ENCODE results near the gene NKX2-3. TPM values are rescaled to one million over a fixed set of nuclear protein-coding genes. Genes with fewer than 3 reads are reported as not detected.
A peak's percentile ranks its signal among the peaks of the same experiment; 100 is the strongest.

NKX2-3 gene
- total RNA-seq, 2 experiments from 2014 or later = not detected

GRCh38 chr10:99537086-99537988, 4.6 kb downstream of the NKX2-3 start:
- CTCF ChIA-PET = interaction anchor here (0.6 kb wide), 1 partner anchor 173 kb away, joined by 4 read pairs; no protein-coding TSS in a partner anchor
- no peak for DNase-seq
- H3K27me3 Mint-ChIP-seq = peaks cover 74% of the 10 kb centered on the region
- H3K36me3 Mint-ChIP-seq = no peaks in the 10 kb centered on the region
- peaks cover 29% of the 10 kb centered on the region for H3K4me1 Mint-ChIP-seq (ENCODE audit: low read depth)
- no peak overlapping the region for H3K27ac Mint-ChIP-seq
- H3K9me3 Mint-ChIP-seq = no peaks in the 10 kb centered on the region
- POLR2A ChIA-PET = interaction anchor here (1.1 kb wide), 1 partner anchor 81 kb away, joined by 3 read pairs; no protein-coding TSS in a partner anchor
- intact Hi-C loops (cut with micrococcal nuclease) = no loop called here
- H3K4me3 Mint-ChIP-seq = peak overlapping the region; percentile 20

GRCh38 chr10:99537989-99538917, 5.5 kb downstream of the NKX2-3 start:
- ChIA-PET CTCF (no interaction called here), POLR2A (interaction anchor here (1.1 kb wide), 1 partner anchor 80 kb away, joined by 3 read pairs; no protein-coding TSS in a partner anchor)
- intact Hi-C loops (cut with micrococcal nuclease) = no loop called here
- H3K27ac Mint-ChIP-seq = no peak overlapping the region
- H3K36me3 Mint-ChIP-seq = no peaks in the 10 kb centered on the region
- no peaks in the 10 kb centered on the region for H3K9me3 Mint-ChIP-seq
- peaks cover 71% of the 10 kb centered on the region for H3K27me3 Mint-ChIP-seq
- no peak overlapping the region for H3K4me3 Mint-ChIP-seq
- no peak for DNase-seq
- peaks cover 23% of the 10 kb centered on the region for H3K4me1 Mint-ChIP-seq (ENCODE audit: low read depth)

GRCh38 chr10:99539120-99539519, 6.4 kb downstream of the NKX2-3 start:
- H3K36me3 Mint-ChIP-seq = no peaks in the 10 kb centered on the region
- intact Hi-C loops (cut with micrococcal nuclease) = no loop called here
- no peak overlapping the region for H3K4me3 Mint-ChIP-seq
- POLR2A ChIA-PET = no interaction called here
- H3K4me1 Mint-ChIP-seq (ENCODE audit: low read depth) = peaks cover 18% of the 10 kb centered on the region
- H3K27ac Mint-ChIP-seq = no peak overlapping the region
- H3K9me3 Mint-ChIP-seq = no peaks in the 10 kb centered on the region
- CTCF ChIA-PET = interaction anchor here (0.6 kb wide), 1 partner anchor 23 kb away, joined by 3 read pairs; no protein-coding TSS in a partner anchor
- H3K27me3 Mint-ChIP-seq = peaks cover 67% of the 10 kb centered on the region
- no peak for DNase-seq

- Mint-ChIP-seq H3K27me3 (peaks cover 64% of the 10 kb centered on the region), H3K27ac (no peak overlapping the region), H3K36me3 (no peaks in the 10 kb centered on the region), H3K4me3 (no peak overlapping the region), H3K4me1 (ENCODE audit: low read depth) (peaks cover 11% of the 10 kb centered on the region), H3K9me3 (no peaks in the 10 kb centered on the region)
- ChIA-PET POLR2A (no interaction called here), CTCF (interaction anchor here (0.6 kb wide), 1 partner anchor 22 kb away, joined by 3 read pairs; no protein-coding TSS in a partner anchor)
- intact Hi-C loops (cut with micrococcal nuclease) = no loop called here
- DNase-seq = no peak
Measured at GRCh38 chr10:99539820-99540219, 7.1 kb downstream of the NKX2-3 start.

GRCh38 chr10:99540306-99540656, 7.5 kb downstream of the NKX2-3 start:
- CTCF ChIA-PET = no interaction called here
- Mint-ChIP-seq H3K4me3 (no peak overlapping the region), H3K27ac (no peak overlapping the region), H3K36me3 (no peaks in the 10 kb centered on the region), H3K9me3 (no peaks in the 10 kb centered on the region), H3K4me1 (ENCODE audit: low read depth) (peaks cover 9% of the 10 kb centered on the region), H3K27me3 (peaks cover 67% of the 10 kb centered on the region)
- DNase-seq = no peak
- intact Hi-C loops (cut with micrococcal nuclease) = no loop called here
- POLR2A ChIA-PET = no interaction called here

GRCh38 chr10:99540657-99541531, 8.2 kb downstream of the NKX2-3 start:
- ChIA-PET POLR2A (no interaction called here), CTCF (interaction anchor here (1.2 kb wide), 1 partner anchor 19 kb away, joined by 3 read pairs; no protein-coding TSS in a partner anchor)
- DNase-seq = no peak
- H3K36me3 Mint-ChIP-seq = no peaks in the 10 kb centered on the region
- no peak overlapping the region for H3K27ac Mint-ChIP-seq
- intact Hi-C loops (cut with micrococcal nuclease) = no loop called here
- H3K4me1 Mint-ChIP-seq (ENCODE audit: low read depth) = peaks cover 9% of the 10 kb centered on the region
- H3K4me3 Mint-ChIP-seq = no peak overlapping the region
- H3K27me3 Mint-ChIP-seq = peaks cover 66% of the 10 kb centered on the region
- no peaks in the 10 kb centered on the region for H3K9me3 Mint-ChIP-seq

DNA sequence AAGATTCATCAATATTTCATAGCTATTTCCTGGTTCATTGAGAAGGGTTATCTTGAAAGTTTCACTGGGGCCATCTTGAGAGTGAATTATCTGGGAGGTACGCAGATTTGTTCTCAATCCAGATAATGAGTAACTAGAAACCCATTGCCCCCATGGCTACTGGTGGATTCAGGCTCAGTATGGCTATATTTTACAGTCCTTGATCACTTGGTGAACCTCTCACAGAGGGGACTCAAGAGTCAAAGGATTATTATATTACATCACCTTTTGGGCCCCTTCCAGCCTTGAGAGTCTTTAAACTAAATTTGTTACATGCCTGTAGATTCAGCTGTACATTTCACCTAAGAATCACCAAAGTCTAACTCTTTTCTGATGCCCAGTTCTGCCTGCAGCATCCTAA, 11.6 kb downstream of the NKX2-3 start:
- Mint-ChIP-seq H3K36me3 (no peaks in the 10 kb centered on the region), H3K4me3 (no peak overlapping the region), H3K4me1 (ENCODE audit: low read depth) (no peaks in the 10 kb centered on the region), H3K27ac (no peak overlapping the region), H3K9me3 (no peaks in the 10 kb centered on the region), H3K27me3 (peaks cover 45% of the 10 kb centered on the region)
- intact Hi-C loops (cut with micrococcal nuclease) = no loop called here
- CTCF ChIA-PET = interaction anchor here (1.2 kb wide), 1 partner anchor 69 kb away, joined by 3 read pairs; no protein-coding TSS in a partner anchor
- POLR2A ChIA-PET = no interaction called here
- DNase-seq = no peak

DNA sequence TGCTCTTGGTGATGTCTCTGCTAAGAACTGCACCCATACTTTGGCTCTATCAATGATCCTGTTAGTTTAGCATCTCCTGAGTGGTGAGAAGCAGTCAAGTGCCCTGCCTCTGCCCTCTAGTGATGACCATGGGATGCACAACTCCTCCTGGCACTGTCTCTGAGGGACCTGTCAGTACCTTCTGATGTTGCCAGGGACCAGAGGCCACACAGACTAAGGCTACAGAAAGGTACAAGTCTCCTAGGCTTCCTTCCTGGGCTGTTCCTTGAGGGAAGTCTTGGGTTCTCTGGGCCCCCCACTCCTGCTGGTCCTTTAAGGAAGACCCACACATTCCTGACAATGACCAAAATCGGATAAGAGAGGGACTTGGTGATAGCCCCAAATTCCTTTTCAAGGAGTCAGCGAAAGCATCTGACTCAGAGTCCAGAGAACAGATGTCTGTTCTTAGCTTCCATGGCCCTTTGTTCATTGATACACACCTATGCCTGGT, 15.3 kb downstream of the NKX2-3 start:
- no peaks in the 10 kb centered on the region for H3K4me1 Mint-ChIP-seq (ENCODE audit: low read depth)
- H3K9me3 Mint-ChIP-seq = no peaks in the 10 kb centered on the region
- POLR2A ChIA-PET = no interaction called here
- intact Hi-C loops (cut with micrococcal nuclease) = no loop called here
- H3K4me3 Mint-ChIP-seq = no peak overlapping the region
- peak; percentile 33 for DNase-seq
- H3K27ac Mint-ChIP-seq = no peak overlapping the region
- H3K27me3 Mint-ChIP-seq = peaks cover 38% of the 10 kb centered on the region
- no peaks in the 10 kb centered on the region for H3K36me3 Mint-ChIP-seq
- CTCF ChIA-PET = interaction anchor here (1.0 to 2.1 kb wide), 3 partner anchors 12 to 118 kb away, joined by 3 to 21 read pairs (median 3); partner anchors contain the start of gene GOT1

DNA sequence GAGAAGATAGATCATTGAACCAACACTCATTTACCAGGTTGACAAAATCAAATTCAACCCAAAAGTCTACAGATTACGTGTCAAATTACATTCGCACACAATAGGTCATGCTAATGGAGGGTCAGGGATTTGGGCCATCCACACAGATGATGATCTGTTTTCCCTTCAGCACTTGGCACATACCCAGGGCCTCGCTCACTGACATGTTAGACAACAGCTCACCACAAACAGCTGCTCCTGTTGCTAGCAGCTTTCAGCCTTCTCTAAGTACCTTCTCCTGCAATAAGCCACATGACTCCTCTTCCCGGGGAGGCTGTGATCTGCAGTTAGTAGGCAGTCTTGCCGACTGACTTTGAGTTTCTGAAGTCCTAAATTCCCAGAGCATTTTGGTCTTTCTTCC, 18.4 kb downstream of the NKX2-3 start:
- POLR2A ChIA-PET = no interaction called here
- peaks cover 38% of the 10 kb centered on the region for H3K27me3 Mint-ChIP-seq

GRCh38 chr10:99551616-99552015, 18.9 kb downstream of the NKX2-3 start:
- Mint-ChIP-seq H3K9me3 (no peaks in the 10 kb centered on the region), H3K27ac (no peak overlapping the region), H3K36me3 (no peaks in the 10 kb centered on the region), H3K27me3 (peaks cover 36% of the 10 kb centered on the region), H3K4me1 (ENCODE audit: low read depth) (peaks cover 10% of the 10 kb centered on the region), H3K4me3 (no peak overlapping the region)
- ChIA-PET CTCF (interaction anchor here (0.6 to 3.3 kb wide), 2 partner anchors 9 to 82 kb away, joined by 3 to 11 read pairs; no protein-coding TSS in a partner anchor), POLR2A (no interaction called here)
- intact Hi-C loops (cut with micrococcal nuclease) = no loop called here
- no peak for DNase-seq

More for the DNA sequence above, 18.4 kb downstream of the NKX2-3 start:
- intact Hi-C loops (cut with micrococcal nuclease) = no loop called here
- DNase-seq = no peak
- CTCF ChIA-PET = interaction anchor here (0.6 to 3.3 kb wide), 2 partner anchors 10 to 82 kb away, joined by 3 to 11 read pairs; no protein-coding TSS in a partner anchor
- Mint-ChIP-seq H3K27ac (no peak overlapping the region), H3K4me3 (no peak overlapping the region), H3K36me3 (no peaks in the 10 kb centered on the region), H3K9me3 (no peaks in the 10 kb centered on the region), H3K4me1 (ENCODE audit: low read depth) (peaks cover 8% of the 10 kb centered on the region)

DNA sequence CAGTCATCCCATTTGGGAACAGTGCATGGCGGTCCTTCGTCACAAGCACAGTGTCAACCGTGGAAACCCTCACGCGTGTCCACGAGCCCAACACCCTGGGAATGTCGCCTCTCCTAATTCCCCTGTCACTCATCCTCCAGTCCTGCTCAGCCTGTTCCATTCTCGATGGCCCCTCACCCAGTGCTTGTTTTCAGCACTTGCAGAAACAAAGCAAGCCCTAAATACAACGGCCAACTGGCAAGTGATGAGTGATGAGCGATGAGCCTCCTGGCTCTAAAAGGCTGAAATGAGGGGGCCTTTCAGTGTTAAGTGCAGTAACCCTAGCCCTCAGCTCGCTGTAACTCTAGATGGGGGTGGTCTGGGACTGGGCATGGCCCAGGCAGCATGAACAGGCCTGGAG, 22.6 kb downstream of the NKX2-3 start:
- H3K27ac Mint-ChIP-seq = no peak overlapping the region

More for the DNA sequence above, 22.6 kb downstream of the NKX2-3 start:
- DNase-seq = no peak
- no peaks in the 10 kb centered on the region for H3K9me3 Mint-ChIP-seq
- H3K27me3 Mint-ChIP-seq = peaks cover 36% of the 10 kb centered on the region
- H3K36me3 Mint-ChIP-seq = no peaks in the 10 kb centered on the region
- ChIA-PET CTCF (interaction anchor here (0.9 to 9.4 kb wide), 3 partner anchors 59 to 120 kb away, joined by 3 to 97 read pairs (median 6); no protein-coding TSS in a partner anchor), POLR2A (no interaction called here)
- intact Hi-C loops (cut with micrococcal nuclease) = loop anchor here (2.0 kb wide), 2 partner anchors 125 to 163 kb away; partner anchors contain the start of gene GOT1
- peaks cover 10% of the 10 kb centered on the region for H3K4me1 Mint-ChIP-seq (ENCODE audit: low read depth)
- H3K4me3 Mint-ChIP-seq = no peak overlapping the region

Measured in activated CD4-positive, alpha-beta memory T cell treated with anti-CD3 and anti-CD28 coated beads for 36 hours (primary cell).